ENCODE results near the gene AGPAT4. TPM values are rescaled to one million over a fixed set of nuclear protein-coding genes. Genes with fewer than 3 reads are reported as not detected.

AGPAT4 gene
- total and polyA plus RNA-seq, 2 of the 13 experiments (the other 11 are each of a cell fraction or from before 2014, with no cell fraction given) = 0.07 to 0.13 TPM

- TF ChIP-seq THRA (CRISPR knock-in tag; IDR thresholded peaks at IDR 0.05; ENCODE audit: borderline replicate concordance) (no peak), ZNF136 (CRISPR knock-in tag; IDR thresholded peaks at IDR 0.05; ENCODE audit: low read depth) (no peak), ZNF616 (CRISPR knock-in tag; IDR thresholded peaks at IDR 0.05; ENCODE audit: low read depth) (no peak)
Observed at GRCh38 chr6:161150136-161150535, 123.7 kb downstream of the AGPAT4 start (continued).

DNA sequence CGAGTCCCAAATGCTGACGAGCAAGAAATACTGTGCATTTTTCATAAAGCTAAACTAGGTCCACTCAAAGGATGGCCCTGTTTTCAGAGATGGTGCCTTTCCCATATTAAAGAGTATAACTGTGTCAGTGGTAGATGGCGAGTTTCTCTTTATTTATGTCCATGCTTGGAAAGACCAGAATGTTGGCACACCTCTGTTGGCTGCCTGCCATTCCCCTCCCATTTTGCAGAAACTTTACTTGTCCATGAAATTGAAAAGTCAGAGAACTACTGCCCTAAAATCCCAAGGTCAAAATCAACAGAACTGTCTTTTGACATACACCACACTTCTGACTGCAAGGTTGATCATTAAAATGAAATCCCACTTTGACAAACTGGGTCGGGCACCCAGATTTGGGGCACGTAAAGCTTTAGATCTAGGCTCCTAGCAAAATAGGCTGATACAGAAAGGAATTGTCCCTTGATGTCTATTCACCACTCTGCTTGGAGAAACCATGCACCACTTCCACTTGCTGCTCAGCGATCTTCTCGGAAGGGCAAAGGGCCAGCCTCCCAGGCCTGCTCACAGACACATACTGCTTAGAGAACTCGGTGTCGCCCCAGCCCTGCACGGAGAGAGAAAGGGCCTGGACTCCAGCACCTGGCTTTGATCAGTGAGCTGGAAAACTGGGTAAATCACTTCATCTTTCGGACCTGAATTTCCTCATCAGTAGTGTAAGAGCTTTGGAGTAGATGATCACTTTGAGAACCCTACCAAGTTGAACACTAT lies 130.0 kb downstream of the AGPAT4 start:
- Histone ChIP-seq H3K27me3 (ENCODE audit: control insufficient read depth in 1 of 2, insufficient read depth in 2 of 2, low read length in 2 of 2) (peaks cover 0 to 11% of the 10 kb centered on the region in 2 experiments; a peak in 1 of 5 replicates), H2AFZ (ENCODE audit: low read length) (no peak overlapping the region), H3K27ac (ENCODE audit: extremely low read length, insufficient read depth, low read length) (no peak overlapping the region), H3K36me3 (replicated peaks in 1 of 2; ENCODE audit: control insufficient read depth in 1 of 2, insufficient read depth in 2 of 2, low read length in 2 of 2) (no peaks in the 10 kb centered on the region), H3K9me3 (ENCODE audit: low read length) (no peaks in the 10 kb centered on the region), H3K4me3 (replicated peaks in 1 of 3; ENCODE audit: insufficient read depth in 1 of 3, low read depth in 2 of 3, low read length in 3 of 3) (no peak overlapping the region), H3K4me1 (ENCODE audit: insufficient read depth, low read length) (peaks cover 19% of the 10 kb centered on the region), H3K9ac (ENCODE audit: insufficient read depth, low read depth, low read length) (no peak overlapping the region), H4K20me1 (ENCODE audit: insufficient read depth, low read length) (no peaks in the 10 kb centered on the region), H3K4me2 (ENCODE audit: low read depth, low read length) (peak overlapping the region; percentile 6; the same call in 1 of the 2 replicates), H3K79me2 (ENCODE audit: insufficient read depth, low read length) (no peaks in the 10 kb centered on the region)
- peak; percentile 59 for ATAC-seq
- intact Hi-C loops (cut with micrococcal nuclease; ENCODE audit: unreplicated experiment) = loop anchor here (5.0 kb wide), 1 partner anchor 228 kb away; no protein-coding TSS in a partner anchor
- ChIA-PET CTCF (ENCODE audit: low intra/inter-chr PET ratio, low total read pairs) (no interaction called here), POLR2A (no interaction called here)
- FAIRE-seq = peak; percentile 49
- DNase-seq (ENCODE audit: low spot score) = no peak
- WGBS (ENCODE audit: low lambda C conversion rate) = 16% methylated on average over 9 of the region's 11 CpGs
- in situ Hi-C loops (cut with HindIII; ENCODE audit: extremely low pct_ligation_motif_present, low pct_unique_long_range_greater_than_20kb) = no loop called here
- no peak for TF ChIP-seq GATAD1 (CRISPR knock-in tag; IDR thresholded peaks at IDR 0.05)
- BruUV-seq (replicated peaks) = no TSS peak

Measured in HepG2 (cell line).